HAP-1 (cell line): Measurements from ENCODE around the gene DPP6.

Source experiments
- DNase-seq, 2 experiments: peaks; one replicate each; pipeline ENCODE4 v3.0.0-alpha.2; 2016 to 2020; ENCODE audit warnings: low spot score in 2 of 2
- H3K27me3 ChIP-seq: fragments of 250-450 bp; sonication (Bioruptor Pico); 2 replicates; pipeline ENCODE4 v1.5.1; 2020; ENCODE audit warnings: low read depth, mild to moderate bottlenecking, moderate library complexity
- H3K36me3 ChIP-seq: fragments of 250-450 bp; sonication (Bioruptor Pico); replicated peaks from 2 replicates; pipeline ENCODE4 v1.5.1; 2020; ENCODE audit warnings: mild to moderate bottlenecking
- H3K4me1 ChIP-seq: fragments of 250-450 bp; sonication (Bioruptor Pico); 2 replicates; pipeline ENCODE4 v1.5.1; 2020; ENCODE audit warnings: mild to moderate bottlenecking
- H3K4me3 ChIP-seq: fragments of 250-450 bp; sonication (Bioruptor Pico); 2 replicates; pipeline ENCODE4 v1.5.1; 2020; ENCODE audit warnings: mild to moderate bottlenecking, moderate library complexity
- H3K9me3 ChIP-seq: fragments of 250-450 bp; sonication (Bioruptor Pico); 2 replicates; pipeline ENCODE4 v1.5.1; 2020; ENCODE audit warnings: mild to moderate bottlenecking, moderate library complexity
- in situ Hi-C: fragments of 300-500 bp; cut with MboI; formaldehyde crosslinking; loops from 3 replicates; pipeline ENCODE4 v1.14.3; 2020; ENCODE audit warnings: low sequenced_read_pairs, inconsistent platforms, mixed read lengths

The DPP6 gene

DNA sequence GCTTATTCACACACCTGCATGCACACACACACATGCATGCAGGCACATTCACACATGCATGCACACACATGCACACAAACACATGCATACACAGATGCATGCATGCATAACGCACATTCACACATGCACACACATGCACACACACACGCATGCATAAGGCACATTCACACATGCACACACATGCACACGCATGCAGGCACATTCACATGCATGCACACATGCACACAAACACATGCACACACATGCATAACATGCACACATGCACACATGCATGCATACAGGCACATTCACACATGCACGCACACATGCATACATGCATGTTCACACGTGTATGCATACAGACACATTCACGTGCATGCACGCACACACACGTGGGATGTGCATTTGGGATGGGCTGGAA lies 784.9 kb downstream of the DPP6 start:
- H3K9me3 ChIP-seq: no peaks in the 10 kb centered on the region
- no peaks in the 10 kb centered on the region for H3K4me1 ChIP-seq
- no peak overlapping the region for H3K4me3 ChIP-seq
- no peaks in the 10 kb centered on the region for H3K36me3 ChIP-seq
- DNase-seq: no peak
- no peaks in the 10 kb centered on the region for H3K27me3 ChIP-seq
- in situ Hi-C loops: no loop called here

DNA sequence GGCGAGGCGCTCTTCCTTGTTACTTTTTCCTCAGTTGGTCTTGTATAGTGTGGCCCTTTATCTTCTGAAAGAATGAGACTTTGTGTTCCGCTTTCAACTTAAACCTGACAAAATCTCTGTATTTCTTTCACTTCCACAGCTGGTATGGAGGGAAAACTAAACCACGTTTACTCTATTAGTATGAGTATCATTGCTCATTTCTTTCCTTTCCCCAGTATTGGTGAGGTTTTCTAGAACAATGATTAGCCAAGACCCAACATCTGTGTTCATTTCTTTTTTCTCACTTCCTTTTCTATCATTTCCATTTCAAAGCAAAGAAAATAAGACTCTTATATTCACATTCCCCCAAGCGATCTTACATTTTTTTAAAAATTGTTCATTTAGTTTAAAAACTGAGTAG lies 785.4 kb downstream of the DPP6 start:
- no peaks in the 10 kb centered on the region for H3K36me3 ChIP-seq
- in situ Hi-C loops: no loop called here
- no peaks in the 10 kb centered on the region for H3K9me3 ChIP-seq
- no peak for DNase-seq
- no peak overlapping the region for H3K4me3 ChIP-seq
- H3K4me1 ChIP-seq: no peaks in the 10 kb centered on the region
- H3K27me3 ChIP-seq: no peaks in the 10 kb centered on the region

DNA sequence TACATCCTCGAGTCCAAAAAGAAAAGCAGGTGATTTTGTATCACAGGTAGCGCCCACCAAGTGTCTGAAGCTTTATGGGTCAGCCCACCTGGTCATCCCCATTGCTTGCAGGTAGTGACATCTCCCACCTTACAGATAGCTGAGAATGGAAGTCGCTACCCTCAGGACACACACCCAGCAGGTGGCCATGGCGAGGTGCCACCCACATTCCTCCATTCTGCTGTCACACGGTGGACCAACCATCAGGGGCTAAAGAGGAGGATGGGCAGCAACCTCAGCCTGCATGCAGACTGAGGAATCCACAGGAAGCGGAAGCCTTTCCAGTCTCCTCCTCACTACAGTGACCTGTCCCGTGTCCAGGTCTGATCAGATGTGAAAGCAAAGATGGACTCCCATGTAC lies 787.9 kb downstream of the DPP6 start:
- no peaks in the 10 kb centered on the region for H3K27me3 ChIP-seq
- in situ Hi-C loops: no loop called here
- no peaks in the 10 kb centered on the region for H3K4me1 ChIP-seq
- no peaks in the 10 kb centered on the region for H3K9me3 ChIP-seq
- no peak overlapping the region for H3K4me3 ChIP-seq
- no peaks in the 10 kb centered on the region for H3K36me3 ChIP-seq
- no peak for DNase-seq

DNA sequence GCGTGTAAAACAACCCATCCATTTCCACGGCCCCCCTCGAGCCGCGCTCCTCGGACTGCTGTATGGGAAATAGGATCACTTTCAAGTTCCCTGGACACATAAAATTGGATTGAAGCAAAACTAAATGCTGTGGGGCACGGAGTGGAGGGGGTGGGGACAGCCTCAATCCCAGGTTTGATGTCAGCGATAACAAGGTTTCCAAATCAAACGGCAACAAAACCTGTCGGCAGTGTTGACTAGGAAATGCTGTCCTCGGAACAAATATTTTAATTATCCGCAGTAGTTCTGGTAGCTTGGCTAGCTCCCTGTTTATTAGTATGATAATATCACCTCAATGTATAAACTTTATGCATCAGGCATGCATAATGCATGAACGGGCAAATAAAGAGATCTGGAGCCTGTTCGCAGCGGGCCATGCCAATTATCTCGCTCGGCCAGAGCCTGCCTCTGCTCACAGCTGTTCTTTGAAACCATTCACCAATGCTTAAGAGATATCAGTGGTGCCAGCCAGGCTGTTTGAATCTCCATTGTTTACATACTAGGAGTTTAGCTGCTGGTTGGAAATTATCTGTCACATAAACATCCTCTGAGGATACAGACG lies 789.6 kb downstream of the DPP6 start:
- in situ Hi-C loops: no loop called here

DNA sequence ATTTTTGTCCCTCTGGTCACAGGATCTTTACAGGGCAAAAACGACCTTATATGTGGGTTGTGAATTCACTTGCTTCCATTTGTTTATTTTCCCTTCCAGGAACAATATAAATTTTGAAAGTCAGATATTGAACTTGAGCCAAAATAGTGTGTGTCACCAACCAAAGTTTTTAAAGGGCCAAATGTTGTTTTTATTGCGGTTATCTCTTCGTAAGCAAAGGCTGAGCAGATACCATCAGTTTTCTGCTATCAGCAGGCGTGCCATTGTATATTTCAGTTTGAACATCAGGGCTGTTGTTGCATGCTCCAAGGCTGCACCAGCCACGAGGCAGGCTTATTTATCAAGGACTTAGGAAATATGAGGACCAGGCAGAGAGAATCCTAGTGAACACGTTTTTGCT lies 790.4 kb downstream of the DPP6 start:
- H3K9me3 ChIP-seq: no peaks in the 10 kb centered on the region
- in situ Hi-C loops: no loop called here
- H3K36me3 ChIP-seq: no peaks in the 10 kb centered on the region
- H3K4me3 ChIP-seq: no peak overlapping the region
- H3K4me1 ChIP-seq: no peaks in the 10 kb centered on the region
- DNase-seq: no peak
- H3K27me3 ChIP-seq: no peaks in the 10 kb centered on the region

More for the DNA sequence above, 789.6 kb downstream of the DPP6 start:
- Histone ChIP-seq H3K4me1 (no peaks in the 10 kb centered on the region), H3K36me3 (no peaks in the 10 kb centered on the region), H3K27me3 (no peaks in the 10 kb centered on the region), H3K9me3 (no peaks in the 10 kb centered on the region), H3K4me3 (no peak overlapping the region)
- DNase-seq: no peak

DNA sequence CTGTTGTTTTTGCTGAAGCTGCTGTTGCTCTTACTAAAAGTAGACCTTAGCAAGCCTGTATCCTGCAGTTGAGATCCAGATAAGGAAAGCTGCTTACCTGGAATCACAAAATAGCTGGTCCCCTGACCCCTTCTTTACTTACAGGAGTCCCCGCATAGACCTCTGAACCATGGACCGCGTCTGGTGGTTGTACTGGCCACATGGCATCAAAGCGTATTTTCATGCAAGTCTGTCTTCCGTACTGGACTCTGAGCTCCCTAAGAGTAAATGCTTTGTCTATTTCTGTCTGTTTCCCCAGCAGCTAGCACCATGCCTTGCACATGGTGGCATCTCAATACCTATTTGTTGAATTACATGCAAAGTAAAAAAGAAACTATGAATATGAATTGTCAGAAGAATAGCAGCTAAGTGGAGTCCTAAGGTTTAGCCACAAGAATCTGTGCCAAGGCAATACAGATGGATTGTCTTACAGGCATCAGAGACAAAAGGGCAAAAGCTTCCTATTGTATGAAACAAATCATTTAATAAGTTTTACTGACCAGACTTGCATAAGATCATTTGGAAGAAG lies 791.6 kb downstream of the DPP6 start:
- no peaks in the 10 kb centered on the region for H3K4me1 ChIP-seq
- in situ Hi-C loops: no loop called here
- no peaks in the 10 kb centered on the region for H3K27me3 ChIP-seq
- no peaks in the 10 kb centered on the region for H3K9me3 ChIP-seq
- no peak overlapping the region for H3K4me3 ChIP-seq
- no peak for DNase-seq
- H3K36me3 ChIP-seq: no peaks in the 10 kb centered on the region

DNA sequence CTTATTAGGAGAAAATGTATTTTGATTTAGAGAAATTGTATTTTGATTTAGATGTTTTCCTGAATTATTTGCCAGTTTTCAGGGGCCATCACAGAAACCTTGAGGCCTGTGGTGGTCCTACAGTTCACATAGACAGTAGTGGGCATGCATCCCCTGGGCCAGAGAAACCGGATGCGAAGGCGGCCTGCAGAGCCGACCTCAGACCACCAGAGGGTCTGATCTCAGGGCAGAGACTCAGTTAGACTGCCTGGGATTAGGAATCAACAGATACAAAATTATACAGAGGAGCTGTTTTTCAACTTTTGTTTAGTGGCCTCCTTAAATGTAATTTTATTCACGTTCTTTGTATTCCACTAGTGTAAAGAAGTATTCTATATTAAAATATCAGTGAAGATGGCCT lies 792.3 kb downstream of the DPP6 start:
- Histone ChIP-seq H3K4me3 (no peak overlapping the region), H3K4me1 (no peaks in the 10 kb centered on the region)

DNA sequence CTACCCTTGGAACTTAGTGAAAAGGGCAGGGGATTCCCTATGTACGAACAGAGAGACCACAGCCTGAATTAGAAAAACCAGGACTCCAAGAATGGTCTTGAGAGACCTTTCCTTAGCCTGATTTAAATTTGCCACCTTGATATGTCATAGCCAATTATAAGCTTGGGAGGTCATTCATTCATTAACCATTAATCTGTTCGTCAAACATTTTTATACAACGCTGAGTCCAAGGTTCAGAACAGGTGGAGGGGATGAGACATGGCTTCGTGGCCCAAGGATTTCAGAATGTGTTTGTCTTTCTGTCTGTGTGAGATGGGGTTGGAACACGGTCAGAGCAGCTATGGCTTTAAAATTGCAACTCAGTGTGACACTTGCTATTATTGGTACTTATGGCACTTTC lies 792.8 kb downstream of the DPP6 start:
- Histone ChIP-seq H3K9me3 (no peaks in the 10 kb centered on the region), H3K36me3 (no peaks in the 10 kb centered on the region), H3K27me3 (no peaks in the 10 kb centered on the region), H3K4me3 (no peak overlapping the region), H3K4me1 (no peaks in the 10 kb centered on the region)
- in situ Hi-C loops: no loop called here
- DNase-seq: no peak

More for the DNA sequence above, 792.3 kb downstream of the DPP6 start:
- Histone ChIP-seq H3K36me3 (no peaks in the 10 kb centered on the region), H3K27me3 (no peaks in the 10 kb centered on the region), H3K9me3 (no peaks in the 10 kb centered on the region)
- DNase-seq: no peak
- in situ Hi-C loops: no loop called here

DNA sequence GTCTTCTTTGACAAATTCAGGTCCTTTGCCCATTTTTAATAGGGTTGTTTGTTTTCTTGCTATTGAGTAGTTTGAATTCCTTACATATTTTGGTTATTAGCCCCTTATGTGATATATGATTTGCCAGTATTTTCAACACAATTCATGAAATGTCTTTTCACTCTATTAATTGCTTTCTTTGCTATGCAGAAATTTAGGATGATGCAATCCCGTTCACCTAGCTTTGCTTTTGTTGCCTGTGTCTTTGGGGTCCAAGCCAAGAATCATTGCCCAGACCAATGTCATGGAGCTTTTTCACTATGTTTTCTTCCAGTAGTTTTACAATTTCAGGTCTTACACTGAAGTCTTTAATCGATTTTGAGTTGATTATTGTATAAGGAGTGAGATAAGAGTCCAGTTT lies 796.3 kb downstream of the DPP6 start:
- Histone ChIP-seq H3K27me3 (no peaks in the 10 kb centered on the region), H3K4me3 (no peak overlapping the region), H3K36me3 (no peaks in the 10 kb centered on the region), H3K4me1 (no peaks in the 10 kb centered on the region), H3K9me3 (no peaks in the 10 kb centered on the region)
- in situ Hi-C loops: no loop called here
- DNase-seq: no peak

DNA sequence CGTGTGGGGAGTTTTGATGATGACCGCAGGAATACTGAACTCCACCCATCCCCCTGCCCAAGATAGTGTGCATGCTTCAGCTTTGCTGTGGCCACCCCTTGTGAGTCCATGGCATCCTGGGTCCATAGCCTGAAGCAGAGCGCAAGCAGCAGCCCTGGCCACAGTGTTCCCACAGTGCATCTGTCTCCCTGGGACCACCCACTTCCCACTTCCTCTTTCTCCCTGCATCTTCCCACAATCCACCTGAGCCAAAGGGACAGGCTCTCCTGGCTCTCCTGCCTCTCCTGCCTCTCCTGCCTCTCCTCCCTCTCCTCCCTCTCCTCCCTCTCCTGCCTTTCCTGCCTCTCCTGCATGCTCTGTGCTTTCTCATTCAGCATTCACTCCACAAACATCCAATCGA lies 800.0 kb downstream of the DPP6 start:
- Histone ChIP-seq H3K27me3 (no peaks in the 10 kb centered on the region), H3K4me3 (no peak overlapping the region), H3K9me3 (no peaks in the 10 kb centered on the region), H3K36me3 (no peaks in the 10 kb centered on the region), H3K4me1 (no peaks in the 10 kb centered on the region)
- DNase-seq: no peak
- in situ Hi-C loops: no loop called here

DNA sequence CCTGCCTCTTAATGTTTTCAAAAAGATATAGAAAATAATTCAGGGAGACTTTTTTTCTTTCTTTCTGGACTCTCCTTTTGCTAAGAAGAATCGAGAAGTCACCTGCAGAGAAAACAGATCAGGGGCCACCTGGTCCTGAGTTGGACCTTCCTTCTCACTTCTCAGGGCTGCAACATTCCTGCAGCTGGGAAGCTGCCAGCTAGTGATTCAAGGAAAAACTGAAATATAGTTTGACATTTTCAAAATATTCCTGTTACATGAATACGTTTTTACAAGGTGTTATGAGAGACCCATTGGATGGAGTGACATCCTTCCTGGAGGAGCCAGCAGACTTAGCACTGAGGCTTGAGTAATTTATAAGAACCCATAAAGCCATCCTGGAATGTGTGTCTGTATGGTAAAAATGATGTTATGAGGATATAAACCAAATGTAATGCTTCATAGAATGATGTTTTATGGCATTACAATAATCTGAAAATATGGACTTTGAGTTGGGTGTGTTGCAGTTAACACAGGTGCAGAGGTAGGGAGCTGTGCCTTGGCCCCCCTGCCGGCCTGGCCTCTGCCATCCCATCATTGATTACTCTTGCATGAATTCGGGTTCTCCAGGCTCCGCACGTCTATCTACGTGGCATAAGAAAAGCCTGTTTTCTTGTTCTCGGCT lies 801.0 kb downstream of the DPP6 start:
- H3K27me3 ChIP-seq: no peaks in the 10 kb centered on the region
- H3K4me1 ChIP-seq: no peaks in the 10 kb centered on the region
- H3K36me3 ChIP-seq: no peaks in the 10 kb centered on the region
- DNase-seq: no peak
- H3K9me3 ChIP-seq: no peaks in the 10 kb centered on the region
- in situ Hi-C loops: no loop called here
- H3K4me3 ChIP-seq: no peak overlapping the region

DNA sequence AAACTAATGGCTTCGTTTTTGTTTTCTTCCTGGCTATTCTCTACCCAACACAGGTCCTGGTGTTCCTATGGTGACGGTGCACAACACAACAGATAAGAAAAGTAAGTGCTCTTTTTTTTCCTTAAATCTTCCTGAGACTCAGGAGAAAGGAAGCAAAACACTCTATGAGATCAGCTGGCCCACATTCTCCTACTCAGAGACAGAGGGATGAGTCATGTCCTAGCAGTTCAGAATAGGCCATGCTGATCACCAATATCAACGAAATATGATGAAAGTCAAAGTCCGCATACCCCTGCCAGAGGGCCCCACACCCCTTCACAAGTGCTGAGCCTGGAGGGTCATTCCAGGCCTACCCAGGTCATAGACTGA lies 801.5 kb downstream of the DPP6 start:
- Histone ChIP-seq H3K27me3 (no peaks in the 10 kb centered on the region), H3K9me3 (no peaks in the 10 kb centered on the region), H3K4me3 (no peak overlapping the region), H3K36me3 (no peaks in the 10 kb centered on the region), H3K4me1 (no peaks in the 10 kb centered on the region)
- in situ Hi-C loops: no loop called here
- no peak for DNase-seq

DNA sequence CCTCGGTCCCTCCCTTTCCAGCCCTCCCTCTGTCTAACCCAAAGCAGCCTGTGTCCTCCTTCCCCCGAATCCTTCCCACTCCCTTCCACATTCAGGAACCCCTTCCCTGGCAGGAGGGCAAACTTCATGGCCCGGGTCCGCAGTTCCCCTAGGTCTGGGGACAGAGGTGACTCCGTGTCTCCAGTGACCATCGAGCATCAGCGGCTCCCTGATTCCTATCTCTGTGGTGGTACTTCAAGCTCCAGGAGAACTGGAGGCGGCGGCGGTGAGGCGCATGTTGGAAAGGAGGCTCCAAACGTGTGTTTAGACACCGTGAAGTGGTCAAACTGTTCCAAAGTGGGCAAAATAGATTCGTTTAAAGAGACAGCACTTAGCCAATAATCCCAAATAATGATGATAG lies 802.6 kb downstream of the DPP6 start:
- DNase-seq: no peak
- no peak overlapping the region for H3K4me3 ChIP-seq
- no peaks in the 10 kb centered on the region for H3K36me3 ChIP-seq
- H3K27me3 ChIP-seq: no peaks in the 10 kb centered on the region
- no peaks in the 10 kb centered on the region for H3K9me3 ChIP-seq
- no peaks in the 10 kb centered on the region for H3K4me1 ChIP-seq
- in situ Hi-C loops: no loop called here

DNA sequence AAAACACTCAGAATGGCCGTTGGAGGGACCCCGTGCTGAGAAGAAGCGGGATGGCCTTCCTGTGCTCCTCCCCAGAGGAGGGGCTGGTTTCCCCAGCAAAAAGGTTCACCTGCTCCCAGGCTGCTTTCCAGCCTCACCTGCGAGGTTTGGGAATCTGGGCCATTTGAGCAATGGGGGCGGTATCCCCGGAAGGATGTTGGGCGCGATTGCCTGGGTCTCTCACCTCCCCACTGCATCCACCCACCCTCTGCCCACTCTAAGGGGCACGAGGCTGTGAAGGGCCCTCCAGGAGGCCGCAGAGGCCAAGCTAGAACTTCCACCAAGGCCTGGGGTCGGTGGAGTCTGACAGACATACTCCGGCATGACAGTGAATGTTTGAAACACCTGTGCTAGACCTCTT lies 803.2 kb downstream of the DPP6 start:
- Histone ChIP-seq H3K36me3 (no peaks in the 10 kb centered on the region), H3K4me1 (no peaks in the 10 kb centered on the region), H3K27me3 (no peaks in the 10 kb centered on the region), H3K4me3 (no peak overlapping the region), H3K9me3 (no peaks in the 10 kb centered on the region)
- no peak for DNase-seq
- in situ Hi-C loops: no loop called here

DNA sequence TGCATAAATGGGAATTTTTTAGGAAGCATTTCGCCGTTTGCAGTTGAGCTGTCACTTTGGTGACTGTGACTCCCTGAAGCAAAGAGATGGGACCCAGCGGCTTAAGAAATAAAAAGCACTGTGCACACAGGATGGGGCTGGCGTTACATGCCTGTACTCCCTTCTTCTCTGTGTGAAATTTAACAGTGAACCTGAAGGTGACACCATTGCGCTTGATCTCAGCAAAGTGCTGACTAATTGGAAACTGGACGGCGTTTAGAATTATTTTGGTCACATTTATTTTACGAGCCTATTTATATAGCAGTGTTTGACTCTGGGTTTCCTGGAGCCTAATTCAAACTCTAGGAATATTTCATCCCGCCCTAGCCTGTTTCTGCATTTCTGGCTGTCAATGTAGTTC lies 804.5 kb downstream of the DPP6 start:
- no peak for DNase-seq

More for the DNA sequence above, 804.5 kb downstream of the DPP6 start:
- H3K27me3 ChIP-seq: no peaks in the 10 kb centered on the region
- no peaks in the 10 kb centered on the region for H3K36me3 ChIP-seq
- H3K4me1 ChIP-seq: no peaks in the 10 kb centered on the region
- in situ Hi-C loops: no loop called here
- H3K4me3 ChIP-seq: no peak overlapping the region
- no peaks in the 10 kb centered on the region for H3K9me3 ChIP-seq
